GM12878 (cell line): ENCODE measurements around the gene LAT. TPM values are rescaled to one million over a fixed set of nuclear protein-coding genes. Genes with fewer than 3 reads are reported as not detected.

Experiments used
- EP300 ChIP-seq, 2 experiments: fragments of 150-350 bp in 1 of 2; IDR thresholded peaks; 2 replicates each; pipeline ENCODE4 v1.6.1; 2011 to 2012; ENCODE audit warnings: low read depth in 2 of 2, low read length in 2 of 2, borderline replicate concordance in 1 of 2, improper control_type of control experiment in 1 of 2, inconsistent platforms in 1 of 2; ENCODE audit not compliant: control insufficient read depth in 1 of 2
- GATAD2B ChIP-seq: fragments of 450-650 bp; conservative IDR thresholded peaks from 2 replicates; pipeline ENCODE4 v1.6.1; 2017; ENCODE audit warnings: low read depth, mild to moderate bottlenecking, moderate library complexity
- NR2C2 ChIP-seq: IDR thresholded peaks from 2 replicates; pipeline ENCODE4 v1.6.1; 2011; ENCODE audit warnings: borderline replicate concordance, low read depth; ENCODE audit not compliant: control insufficient read depth, insufficient read length
- PRDM15 ChIP-seq: fragments of 450-650 bp; formaldehyde crosslinking; IDR thresholded peaks from 2 replicates; pipeline ENCODE4 v1.4.0; 2020; ENCODE audit warnings: mild to moderate bottlenecking, moderate library complexity
- SIX5 ChIP-seq: IDR thresholded peaks from 2 replicates; pipeline ENCODE4 v1.6.1; 2011; ENCODE audit warnings: mild to moderate bottlenecking, low read depth, low read length, moderate library complexity; ENCODE audit not compliant: severe bottlenecking
- polyA plus RNA-seq, 11 experiments: library from polyadenylated mRNA; depleted of rRNA in 4 of 11; unstranded in 6 of 11; stranded (reverse) in 5 of 11; fragments of >200 nt; fragmentation: Nextera tagmentation in 4 of 11; fragmentation: Illumina TruSeq in 1 of 11; extraction: Ambion mirVana in 4 of 11; extraction: Trizol in 1 of 11; gene quantifications; 1 replicate in 1 of 11; 2 replicates in 10 of 11; pipeline versions ENCODE4 v1.2.1 to v1.2.3, GENCODE V29; 2011 to 2016; ENCODE audit warnings: inconsistent platforms in 2 of 11, missing spikeins in 2 of 11, low read depth in 1 of 11
- total RNA-seq, 4 experiments: library from RNA; depleted of rRNA in 3 of 4; stranded (reverse); fragments of >200 nt in 3 of 4; fragmentation: Illumina TruSeq in 1 of 4; extraction: Trizol in 1 of 4; gene quantifications; 2 replicates each; pipeline versions ENCODE4 v1.2.1 to v1.2.3, GENCODE V29; 2013 to 2021
- TF ChIP-seq, protein P1 (sequence below): fragments of 450-650 bp; IDR thresholded peaks from 2 replicates; pipeline ENCODE4 v1.6.1; 2014; ENCODE audit warnings: mild to moderate bottlenecking
- TF ChIP-seq, protein P2 (sequence below): IDR thresholded peaks from 2 replicates; pipeline ENCODE4 v1.6.1; 2012; ENCODE audit warnings: low read depth, low read length, improper control_type of control experiment

The LAT gene
- total and polyA plus RNA-seq, 10 of the 15 experiments (the other 5 are each of a cell fraction or from before 2014, with no cell fraction given), result 0.39 to 6.9 (median 2.0) TPM

GRCh38 chr16:29011112-29011511 is 26.3 kb downstream of the LAT start (continued):
- TF ChIP-seq PRDM15, result no peak
- TF ChIP-seq, protein P1, sequence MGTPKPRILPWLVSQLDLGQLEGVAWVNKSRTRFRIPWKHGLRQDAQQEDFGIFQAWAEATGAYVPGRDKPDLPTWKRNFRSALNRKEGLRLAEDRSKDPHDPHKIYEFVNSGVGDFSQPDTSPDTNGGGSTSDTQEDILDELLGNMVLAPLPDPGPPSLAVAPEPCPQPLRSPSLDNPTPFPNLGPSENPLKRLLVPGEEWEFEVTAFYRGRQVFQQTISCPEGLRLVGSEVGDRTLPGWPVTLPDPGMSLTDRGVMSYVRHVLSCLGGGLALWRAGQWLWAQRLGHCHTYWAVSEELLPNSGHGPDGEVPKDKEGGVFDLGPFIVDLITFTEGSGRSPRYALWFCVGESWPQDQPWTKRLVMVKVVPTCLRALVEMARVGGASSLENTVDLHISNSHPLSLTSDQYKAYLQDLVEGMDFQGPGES, result no peak
- TF ChIP-seq NR2C2, result no peak
- TF ChIP-seq SIX5, result no peak
- no peak for TF ChIP-seq EP300 (IDR thresholded peaks at IDR 0.05; ENCODE audit: borderline replicate concordance in 1 of 2, control insufficient read depth in 1 of 2, low read depth in 2 of 2, low read length in 2 of 2)
- no peak for TF ChIP-seq GATAD2B
- TF ChIP-seq, protein P2, sequence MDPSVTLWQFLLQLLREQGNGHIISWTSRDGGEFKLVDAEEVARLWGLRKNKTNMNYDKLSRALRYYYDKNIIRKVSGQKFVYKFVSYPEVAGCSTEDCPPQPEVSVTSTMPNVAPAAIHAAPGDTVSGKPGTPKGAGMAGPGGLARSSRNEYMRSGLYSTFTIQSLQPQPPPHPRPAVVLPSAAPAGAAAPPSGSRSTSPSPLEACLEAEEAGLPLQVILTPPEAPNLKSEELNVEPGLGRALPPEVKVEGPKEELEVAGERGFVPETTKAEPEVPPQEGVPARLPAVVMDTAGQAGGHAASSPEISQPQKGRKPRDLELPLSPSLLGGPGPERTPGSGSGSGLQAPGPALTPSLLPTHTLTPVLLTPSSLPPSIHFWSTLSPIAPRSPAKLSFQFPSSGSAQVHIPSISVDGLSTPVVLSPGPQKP, result no peak
